IMR-90 (cell line): ENCODE results near the gene TLR10.

Experiments
- BHLHE40 ChIP-seq: fragments of 150-350 bp; IDR thresholded peaks from 2 replicates; pipeline ENCODE4 v1.6.1; 2016; ENCODE audit warnings: mild to moderate bottlenecking, low read depth, low read length
- CEBPB ChIP-seq: IDR thresholded peaks from 2 replicates; pipeline ENCODE4 v1.6.1; 2012; ENCODE audit warnings: low read depth, low read length, improper control_type of control experiment
- CTCF ChIP-seq: conservative IDR thresholded peaks from 2 replicates; pipeline ENCODE4 v1.5.1; 2012; ENCODE audit warnings: mild to moderate bottlenecking, low read depth, low read length, improper control_type of control experiment
- FOS ChIP-seq: fragments of 150-350 bp; IDR thresholded peaks from 2 replicates; pipeline ENCODE4 v1.6.1; 2016; ENCODE audit warnings: low read depth, low read length
- MAFK ChIP-seq: IDR thresholded peaks from 2 replicates; pipeline ENCODE4 v1.6.1; 2012; ENCODE audit warnings: low read depth, low read length, improper control_type of control experiment
- POLR2A ChIP-seq: IDR thresholded peaks from 2 replicates; pipeline ENCODE4 v1.6.1; 2012; ENCODE audit warnings: mild to moderate bottlenecking, low read depth, low read length
- RCOR1 ChIP-seq: IDR thresholded peaks from 2 replicates; pipeline ENCODE4 v1.6.1; 2012; ENCODE audit warnings: mild to moderate bottlenecking, low read length, improper control_type of control experiment; ENCODE audit not compliant: insufficient replicate concordance

- TF ChIP-seq CTCF (no peak), FOS (no peak), RCOR1 (no peak), POLR2A (no peak), CEBPB (no peak), MAFK (no peak), BHLHE40 (no peak)
Measured at GRCh38 chr4:38818441-38818976, 35.7 kb upstream of the TLR10 start.
